ENCODE data around the gene POU6F1. TPM values are rescaled to one million over a fixed set of nuclear protein-coding genes. Genes with fewer than 3 reads are reported as not detected.
"Not testable (repeated sequence)": the region's sequence is repeated elsewhere in the genome, so short reads cannot be mapped to it uniquely, and the experiment has no call there.

POU6F1 gene
- total RNA-seq, 2 experiments from 2014 or later, result 2.6 to 5.5 TPM

DNA sequence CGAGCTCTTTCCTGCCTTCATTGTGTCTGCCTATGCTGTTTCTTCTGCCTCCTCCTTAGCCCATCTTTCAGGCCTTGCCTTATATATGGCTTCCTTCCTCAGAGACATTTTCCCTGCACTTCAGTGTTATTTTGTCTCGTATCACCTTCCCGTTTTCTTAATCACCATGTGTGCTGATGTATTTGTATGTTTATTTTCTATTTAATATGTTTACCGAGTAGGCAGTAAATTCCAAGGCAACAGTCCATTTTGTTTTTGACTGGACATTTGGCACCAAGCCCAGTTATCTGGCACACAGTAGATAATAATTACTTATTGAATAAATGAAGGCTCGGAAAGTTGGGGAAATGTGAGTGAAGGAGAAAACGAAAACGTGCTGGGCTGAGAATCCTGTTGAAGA lies 4.6 kb upstream of the POU6F1 start:
- Histone ChIP-seq H3K9me2 (ENCODE audit: insufficient read depth, low read length) (no peaks in the 10 kb centered on the region), H3K4me2 (ENCODE audit: low read length) (no peak overlapping the region), H4K20me1 (ENCODE audit: insufficient read depth, low read length) (no peaks in the 10 kb centered on the region), H3K36me3 (ENCODE audit: insufficient read depth, low read length) (no peaks in the 10 kb centered on the region), H3K4me1 (ENCODE audit: insufficient read depth, low read length, poor library complexity, severe bottlenecking) (peaks cover 17% of the 10 kb centered on the region), H3K9me3 (ENCODE audit: low read length) (no peaks in the 10 kb centered on the region), H3K79me2 (ENCODE audit: insufficient read depth, low read depth, low read length) (no peaks in the 10 kb centered on the region), H2AFZ (ENCODE audit: low read length) (no peak overlapping the region), H3K27ac (ENCODE audit: low read depth, low read length, poor library complexity, severe bottlenecking) (no peak overlapping the region), H3K4me3 (ENCODE audit: low read depth, low read length, poor library complexity, severe bottlenecking) (no peak overlapping the region)
- no TSS peak for BruUV-seq (replicated peaks)
- ChIA-PET CTCF (ENCODE audit: unreplicated experiment) (no interaction called here), POLR2A (no interaction called here)
- TF ChIP-seq EZH2phosphoT487 (IDR thresholded peaks at IDR 0.05; ENCODE audit: borderline replicate concordance, low read depth, low read length), result no peak
- TF ChIP-seq, protein P1, sequence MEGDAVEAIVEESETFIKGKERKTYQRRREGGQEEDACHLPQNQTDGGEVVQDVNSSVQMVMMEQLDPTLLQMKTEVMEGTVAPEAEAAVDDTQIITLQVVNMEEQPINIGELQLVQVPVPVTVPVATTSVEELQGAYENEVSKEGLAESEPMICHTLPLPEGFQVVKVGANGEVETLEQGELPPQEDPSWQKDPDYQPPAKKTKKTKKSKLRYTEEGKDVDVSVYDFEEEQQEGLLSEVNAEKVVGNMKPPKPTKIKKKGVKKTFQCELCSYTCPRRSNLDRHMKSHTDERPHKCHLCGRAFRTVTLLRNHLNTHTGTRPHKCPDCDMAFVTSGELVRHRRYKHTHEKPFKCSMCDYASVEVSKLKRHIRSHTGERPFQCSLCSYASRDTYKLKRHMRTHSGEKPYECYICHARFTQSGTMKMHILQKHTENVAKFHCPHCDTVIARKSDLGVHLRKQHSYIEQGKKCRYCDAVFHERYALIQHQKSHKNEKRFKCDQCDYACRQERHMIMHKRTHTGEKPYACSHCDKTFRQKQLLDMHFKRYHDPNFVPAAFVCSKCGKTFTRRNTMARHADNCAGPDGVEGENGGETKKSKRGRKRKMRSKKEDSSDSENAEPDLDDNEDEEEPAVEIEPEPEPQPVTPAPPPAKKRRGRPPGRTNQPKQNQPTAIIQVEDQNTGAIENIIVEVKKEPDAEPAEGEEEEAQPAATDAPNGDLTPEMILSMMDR (conservative IDR thresholded peaks at IDR 0.05; ENCODE audit: low read length), result no peak
- intact Hi-C loops (cut with micrococcal nuclease; ENCODE audit: unreplicated experiment), result no loop called here
- DNase-seq (ENCODE audit: low spot score), result no peak

DNA sequence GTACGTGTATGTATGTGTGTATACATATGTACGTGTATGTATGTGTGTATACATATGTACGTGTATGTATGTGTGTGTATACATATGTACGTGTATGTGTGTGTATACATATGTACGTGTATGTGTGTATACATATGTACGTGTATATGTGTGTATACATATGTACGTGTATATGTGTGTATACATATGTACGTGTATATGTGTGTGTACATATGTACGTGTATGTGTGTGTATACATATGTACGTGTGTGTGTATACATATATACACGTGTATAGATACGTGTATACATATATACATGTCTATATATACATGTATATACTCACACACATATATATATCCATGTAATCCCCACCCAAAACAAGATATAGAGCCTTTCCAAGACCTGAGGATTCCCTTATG lies 2.0 kb upstream of the POU6F1 start:
- H3K27ac ChIP-seq (ENCODE audit: low read depth, low read length, poor library complexity, severe bottlenecking); H3K4me3 ChIP-seq (ENCODE audit: low read depth, low read length, poor library complexity, severe bottlenecking); H3K79me2 ChIP-seq (ENCODE audit: insufficient read depth, low read depth, low read length); H4K20me1 ChIP-seq (ENCODE audit: insufficient read depth, low read length); H3K9me2 ChIP-seq (ENCODE audit: insufficient read depth, low read length); CTCF ChIA-PET (ENCODE audit: unreplicated experiment); H3K36me3 ChIP-seq (ENCODE audit: insufficient read depth, low read length); H3K9me3 ChIP-seq (ENCODE audit: low read length); DNase-seq (ENCODE audit: low spot score); BruUV-seq (replicated peaks); H2AFZ ChIP-seq (ENCODE audit: low read length): not testable (repeated sequence)
- H3K4me1 ChIP-seq (ENCODE audit: insufficient read depth, low read length, poor library complexity, severe bottlenecking), result peaks cover 21% of the 10 kb centered on the region
- H3K4me2 ChIP-seq (ENCODE audit: low read length), result peak overlapping the region; percentile 95; the same call in 1 of the 2 replicates
- intact Hi-C loops (cut with micrococcal nuclease; ENCODE audit: unreplicated experiment), result loop anchor here (2.0 to 10.0 kb wide), 3 partner anchors 31 to 135 kb away; partner anchors contain the start of genes CSRNP2 and TFCP2
- POLR2A ChIA-PET, result interaction anchor here (0.6 to 0.7 kb wide), 2 partner anchors 32 to 153 kb away, joined by 3 to 5 read pairs; no protein-coding TSS in a partner anchor

DNA sequence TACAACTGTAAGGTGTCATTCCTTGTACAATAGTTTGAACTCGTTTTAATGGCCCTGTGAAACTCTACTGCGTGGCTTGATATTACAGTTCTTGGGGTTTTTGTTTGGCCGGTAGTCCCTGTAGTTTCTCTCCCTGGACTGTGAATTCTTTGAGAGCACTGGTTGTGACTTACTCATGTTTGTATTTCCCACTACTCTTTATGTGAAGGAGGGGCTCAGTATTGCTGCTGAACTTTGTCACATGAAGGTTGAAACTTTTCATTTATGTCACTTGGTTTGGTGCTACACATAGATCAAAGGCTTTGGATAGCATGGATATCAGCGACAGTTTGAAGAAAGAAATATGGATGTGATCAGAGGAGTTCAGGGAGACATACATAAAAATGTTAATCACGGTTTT lies 1.5 kb upstream of the POU6F1 start:
- H3K4me2 ChIP-seq (ENCODE audit: low read length), result peak overlapping the region; percentile 95
- intact Hi-C loops (cut with micrococcal nuclease; ENCODE audit: unreplicated experiment), result loop anchor here (2.0 to 10.0 kb wide), 3 partner anchors 31 to 135 kb away; partner anchors contain the start of genes CSRNP2 and TFCP2
- no peak for DNase-seq (ENCODE audit: low spot score)

More for the DNA sequence above, 1.5 kb upstream of the POU6F1 start:
- no peaks in the 10 kb centered on the region for H3K79me2 ChIP-seq (ENCODE audit: insufficient read depth, low read depth, low read length)
- TF ChIP-seq EZH2phosphoT487 (IDR thresholded peaks at IDR 0.05; ENCODE audit: borderline replicate concordance, low read depth, low read length), result no peak
- TF ChIP-seq, protein P1 (conservative IDR thresholded peaks at IDR 0.05; ENCODE audit: low read length), result no peak
- no peaks in the 10 kb centered on the region for H3K9me2 ChIP-seq (ENCODE audit: insufficient read depth, low read length)
- H3K4me3 ChIP-seq (ENCODE audit: low read depth, low read length, poor library complexity, severe bottlenecking), result peak overlapping the region; percentile 69
- BruUV-seq (replicated peaks), result TSS peak; percentile 64
- H3K9me3 ChIP-seq (ENCODE audit: low read length), result no peaks in the 10 kb centered on the region
- CTCF ChIA-PET (ENCODE audit: unreplicated experiment), result interaction anchor here (0.6 to 1.6 kb wide), 2 partner anchors 193 to 362 kb away, joined by 4 read pairs; partner anchors contain the start of gene SLC11A2
- POLR2A ChIA-PET, result interaction anchor here (1.1 to 2.3 kb wide), 6 partner anchors 12 to 136 kb away, joined by 3 to 18 read pairs (median 6); partner anchors contain the start of genes CSRNP2 and DAZAP2
- no peaks in the 10 kb centered on the region for H3K36me3 ChIP-seq (ENCODE audit: insufficient read depth, low read length)
- H4K20me1 ChIP-seq (ENCODE audit: insufficient read depth, low read length), result no peaks in the 10 kb centered on the region
- H3K4me1 ChIP-seq (ENCODE audit: insufficient read depth, low read length, poor library complexity, severe bottlenecking), result peaks cover 21% of the 10 kb centered on the region
- no peak overlapping the region for H2AFZ ChIP-seq (ENCODE audit: low read length)
- H3K27ac ChIP-seq (ENCODE audit: low read depth, low read length, poor library complexity, severe bottlenecking), result no peak overlapping the region
